Measurements from ENCODE around the gene ZNF287.

DNA sequence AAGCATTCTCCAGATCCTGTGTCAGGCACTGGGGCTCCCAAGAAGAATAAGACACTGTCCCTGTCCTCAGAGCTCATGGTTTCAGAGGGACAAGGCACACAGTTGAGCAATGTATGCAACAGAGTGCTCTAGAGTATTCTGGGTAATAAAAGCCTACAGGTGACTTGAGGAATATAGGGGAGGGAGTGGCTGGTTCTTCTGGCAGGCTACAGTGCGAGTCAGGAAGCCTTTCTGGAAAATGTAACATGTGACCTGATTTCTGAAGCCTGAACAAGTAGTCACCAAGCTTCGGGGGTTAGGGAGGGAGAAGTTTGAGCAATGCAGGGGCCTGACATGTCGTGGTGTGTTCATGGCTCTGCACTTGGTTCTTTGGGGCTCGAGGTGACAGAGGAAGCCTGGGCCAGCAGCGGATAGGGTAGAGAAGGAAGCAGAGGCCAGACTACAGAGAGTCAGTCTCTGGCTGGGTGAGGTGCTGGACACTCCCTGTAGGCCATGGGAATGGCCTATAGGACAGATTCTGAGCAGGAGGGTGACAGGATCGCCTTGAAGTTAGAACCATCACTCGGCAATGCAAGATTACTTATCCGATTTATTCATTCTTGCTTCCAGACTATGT, 61.0 kb downstream of the ZNF287 start:
- TF ChIP-seq KLF16 (IDR thresholded peaks at IDR 0.05) (no peak), CAMTA2 (CRISPR knock-in tag; conservative IDR thresholded peaks at IDR 0.05) (no peak), ASH1L (IDR thresholded peaks at IDR 0.05; ENCODE audit: borderline replicate concordance, low read depth, partially characterized antibody) (no peak)
- TF ChIP-seq, protein P1, sequence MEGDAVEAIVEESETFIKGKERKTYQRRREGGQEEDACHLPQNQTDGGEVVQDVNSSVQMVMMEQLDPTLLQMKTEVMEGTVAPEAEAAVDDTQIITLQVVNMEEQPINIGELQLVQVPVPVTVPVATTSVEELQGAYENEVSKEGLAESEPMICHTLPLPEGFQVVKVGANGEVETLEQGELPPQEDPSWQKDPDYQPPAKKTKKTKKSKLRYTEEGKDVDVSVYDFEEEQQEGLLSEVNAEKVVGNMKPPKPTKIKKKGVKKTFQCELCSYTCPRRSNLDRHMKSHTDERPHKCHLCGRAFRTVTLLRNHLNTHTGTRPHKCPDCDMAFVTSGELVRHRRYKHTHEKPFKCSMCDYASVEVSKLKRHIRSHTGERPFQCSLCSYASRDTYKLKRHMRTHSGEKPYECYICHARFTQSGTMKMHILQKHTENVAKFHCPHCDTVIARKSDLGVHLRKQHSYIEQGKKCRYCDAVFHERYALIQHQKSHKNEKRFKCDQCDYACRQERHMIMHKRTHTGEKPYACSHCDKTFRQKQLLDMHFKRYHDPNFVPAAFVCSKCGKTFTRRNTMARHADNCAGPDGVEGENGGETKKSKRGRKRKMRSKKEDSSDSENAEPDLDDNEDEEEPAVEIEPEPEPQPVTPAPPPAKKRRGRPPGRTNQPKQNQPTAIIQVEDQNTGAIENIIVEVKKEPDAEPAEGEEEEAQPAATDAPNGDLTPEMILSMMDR (IDR thresholded peaks at IDR 0.05 in 2 of 3, conservative IDR thresholded peaks at IDR 0.05 in 1 of 3; ENCODE audit: insufficient read depth in 2 of 3, low read depth in 1 of 3, low read length in 3 of 3): no peak

Data from K562 (cell line).